DMS 273 treated with DMSO at 0.1 percent for 48 hours (cell line): Measurements from ENCODE around the gene ARNT2.
"Not testable (repeated sequence)": the region's sequence is repeated elsewhere in the genome, so short reads cannot be mapped to it uniquely, and the experiment has no call there.

Source experiments
- DNase-seq: peaks from one replicate; lab custom pipeline; 2025; lab: John Stamatoyannopoulos, UW

The ARNT2 gene

GRCh38 chr15:80615783-80616391 is 211.7 kb downstream of the ARNT2 start:
- peak; percentile 30 for DNase-seq

GRCh38 chr15:80618685-80619400 is 214.7 kb downstream of the ARNT2 start:
- no peak for DNase-seq

GRCh38 chr15:80619680-80620079 is 215.5 kb downstream of the ARNT2 start:
- no peak for DNase-seq

- DNase-seq = no peak
Observed at GRCh38 chr15:80620141-80620540, 216.0 kb downstream of the ARNT2 start.

- DNase-seq = no peak
Observed at GRCh38 chr15:80620931-80621330, 216.7 kb downstream of the ARNT2 start.

- DNase-seq = no peak
Observed at GRCh38 chr15:80626643-80627120, 222.5 kb downstream of the ARNT2 start.

GRCh38 chr15:80629355-80629754 is 225.2 kb downstream of the ARNT2 start:
- DNase-seq = no peak

GRCh38 chr15:80630981-80631380 is 226.8 kb downstream of the ARNT2 start:
- DNase-seq = no peak

GRCh38 chr15:80633221-80633620 is 229.0 kb downstream of the ARNT2 start:
- no peak for DNase-seq

GRCh38 chr15:80635953-80636352 is 231.8 kb downstream of the ARNT2 start:
- no peak for DNase-seq

- DNase-seq = peak; percentile 46
Observed at GRCh38 chr15:80636675-80637074, 232.5 kb downstream of the ARNT2 start.

- DNase-seq = no peak
Observed at GRCh38 chr15:80637747-80638146, 233.6 kb downstream of the ARNT2 start.

GRCh38 chr15:80638553-80639167 is 234.5 kb downstream of the ARNT2 start:
- DNase-seq = no peak

GRCh38 chr15:80639168-80639555 is 235.0 kb downstream of the ARNT2 start:
- no peak for DNase-seq

GRCh38 chr15:80640531-80641121 is 236.4 kb downstream of the ARNT2 start:
- no peak for DNase-seq

GRCh38 chr15:80641384-80641783 is 237.2 kb downstream of the ARNT2 start:
- DNase-seq = no peak

- DNase-seq = no peak
Observed at GRCh38 chr15:80643431-80643951, 239.3 kb downstream of the ARNT2 start.

- no peak for DNase-seq
Observed at GRCh38 chr15:80645494-80646065, 241.4 kb downstream of the ARNT2 start.

GRCh38 chr15:80647424-80647823 is 243.2 kb downstream of the ARNT2 start:
- not testable (repeated sequence) for DNase-seq
